ENCODE results near the gene KCNAB3. TPM values are rescaled to one million over a fixed set of nuclear protein-coding genes. Genes with fewer than 3 reads are reported as not detected.

Gene KCNAB3
- total RNA-seq, 8 experiments from 2014 or later = 0.25 to 17.2 (median 1.9) TPM

GRCh38 chr17:7887482-7888183 lies 42.0 kb downstream of the KCNAB3 start:
- Histone ChIP-seq H3K27ac (peak overlapping the region; percentile 84 to 99), H3K4me1 (replicated peaks in 1 of 2) (peaks cover 26 to 31% of the 10 kb centered on the region in 2 donors), H3K4me3 (peak overlapping the region; percentile 51 to 99 (median 93))
- in situ Hi-C loops (cut with MboI; ENCODE audit: low pct_unique_long_range_greater_than_20kb in 2 of 9, low sequenced_read_pairs in 9 of 9, unreplicated experiment in 9 of 9) = no loop called here
- ATAC-seq (replicated peaks in 6 of 8) = peak; percentile 68 to 81 (median 76)
- 0 to 11% (median 0%) methylated on average over 1 to 9 of the region's 35 CpGs; no CpG with 5 or more reads in 2 of the 10 experiments for WGBS, 10 experiments

DNA sequence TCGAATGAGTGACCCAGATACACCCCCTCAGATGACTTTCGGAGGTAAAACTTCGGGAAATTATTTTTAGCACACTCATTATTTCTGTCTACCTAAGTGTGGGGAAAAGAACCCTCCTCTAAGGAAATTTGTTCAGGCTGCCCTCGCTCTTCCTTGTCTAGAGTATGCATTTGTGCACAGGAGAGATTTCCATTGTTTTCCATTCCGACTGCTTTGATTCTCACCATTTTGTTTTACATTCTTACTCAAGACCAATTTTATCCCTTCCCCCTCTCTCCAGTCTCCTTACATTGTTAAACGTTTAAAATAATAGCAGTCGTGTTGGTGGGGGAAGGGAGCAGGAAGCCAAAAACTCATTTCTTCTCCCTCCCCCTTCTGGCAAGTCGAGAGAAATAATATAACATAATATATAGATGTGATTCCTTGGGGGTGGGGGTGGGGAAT lies 42.6 kb downstream of the KCNAB3 start:
- peak overlapping the region; percentile 84 to 99 for H3K27ac ChIP-seq
- WGBS, 10 experiments = 0 to 4% (median 2%) methylated on average over 4 to 8 of the region's 8 CpGs
- H3K4me1 ChIP-seq (replicated peaks in 1 of 2) = peaks cover 26 to 36% of the 10 kb centered on the region in 2 donors
- ATAC-seq (replicated peaks in 6 of 8) = peak in 2 of 8 experiments; percentile 1 to 12
- H3K4me3 ChIP-seq = peak overlapping the region; percentile 51 to 99 (median 93)
- in situ Hi-C loops (cut with MboI; ENCODE audit: low pct_unique_long_range_greater_than_20kb in 2 of 9, low sequenced_read_pairs in 9 of 9, unreplicated experiment in 9 of 9) = no loop called here

DNA sequence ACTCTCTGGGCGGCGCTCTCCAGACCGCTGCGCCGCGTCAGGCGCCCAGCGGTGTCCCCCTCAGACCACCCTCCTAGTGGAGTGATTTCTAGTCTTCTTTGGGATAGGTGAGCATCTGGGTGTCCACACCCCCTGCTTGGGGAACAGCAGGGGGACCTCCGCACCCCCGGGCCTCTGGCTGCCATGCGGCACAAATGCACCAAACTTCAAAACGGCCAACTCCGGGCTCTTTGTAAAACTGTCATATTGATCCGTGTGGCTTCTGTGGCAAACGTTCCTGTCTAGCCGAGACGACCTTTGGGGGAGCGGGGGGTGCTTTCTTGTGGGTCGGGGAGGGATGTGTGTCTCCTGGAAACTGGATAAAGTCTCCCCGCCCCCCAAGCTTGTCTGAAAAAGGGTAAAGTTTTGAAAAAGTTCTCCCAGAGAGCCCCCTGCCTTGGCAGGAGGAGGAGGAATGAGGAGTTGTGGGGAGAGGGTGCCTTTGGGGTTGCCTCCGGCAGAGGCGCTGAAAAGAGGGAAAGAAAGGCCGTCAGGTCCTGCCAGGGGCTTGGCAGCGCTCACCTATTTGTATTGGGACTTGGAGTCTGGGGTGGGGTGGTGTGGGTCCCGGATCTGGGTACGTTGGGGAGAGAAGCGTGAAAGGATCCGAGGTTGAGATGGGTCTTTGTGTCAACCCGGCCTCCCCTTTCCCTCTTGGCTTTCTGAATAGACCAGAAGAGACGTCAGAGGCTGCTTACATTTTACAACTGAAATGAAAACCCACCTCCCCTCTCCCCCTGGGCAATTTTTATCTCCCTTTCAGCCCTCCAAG lies 43.2 kb downstream of the KCNAB3 start:
- 0% methylated on average over 1 to 4 of the region's 30 CpGs; no CpG with 5 or more reads in 5 of the 10 experiments for whole genome bisulfite sequencing, 10 experiments
- in situ Hi-C loops (cut with MboI; ENCODE audit: low pct_unique_long_range_greater_than_20kb in 2 of 9, low sequenced_read_pairs in 9 of 9, unreplicated experiment in 9 of 9) = no loop called here
- peak in 1 of 8 experiments; percentile 2 for ATAC-seq (replicated peaks in 6 of 8)

GRCh38 chr17:7885367-7886226 lies 44.1 kb downstream of the KCNAB3 start:
- H3K27ac ChIP-seq = peak overlapping the region; percentile 84 to 99
- ATAC-seq (replicated peaks in 6 of 8) = peak; percentile 0 to 67 (median 54)
- 0% methylated on average over 1 to 6 of the region's 64 CpGs; no CpG with 5 or more reads in 6 of the 10 experiments for WGBS, 10 experiments

More for the DNA sequence above, 43.2 kb downstream of the KCNAB3 start:
- H3K27ac ChIP-seq = peak overlapping the region; percentile 84 to 99
- H3K4me1 ChIP-seq (replicated peaks in 1 of 2) = peaks cover 26 to 40% of the 10 kb centered on the region in 2 donors
- H3K4me3 ChIP-seq = peak overlapping the region; percentile 51 to 99 (median 93)

DNA sequence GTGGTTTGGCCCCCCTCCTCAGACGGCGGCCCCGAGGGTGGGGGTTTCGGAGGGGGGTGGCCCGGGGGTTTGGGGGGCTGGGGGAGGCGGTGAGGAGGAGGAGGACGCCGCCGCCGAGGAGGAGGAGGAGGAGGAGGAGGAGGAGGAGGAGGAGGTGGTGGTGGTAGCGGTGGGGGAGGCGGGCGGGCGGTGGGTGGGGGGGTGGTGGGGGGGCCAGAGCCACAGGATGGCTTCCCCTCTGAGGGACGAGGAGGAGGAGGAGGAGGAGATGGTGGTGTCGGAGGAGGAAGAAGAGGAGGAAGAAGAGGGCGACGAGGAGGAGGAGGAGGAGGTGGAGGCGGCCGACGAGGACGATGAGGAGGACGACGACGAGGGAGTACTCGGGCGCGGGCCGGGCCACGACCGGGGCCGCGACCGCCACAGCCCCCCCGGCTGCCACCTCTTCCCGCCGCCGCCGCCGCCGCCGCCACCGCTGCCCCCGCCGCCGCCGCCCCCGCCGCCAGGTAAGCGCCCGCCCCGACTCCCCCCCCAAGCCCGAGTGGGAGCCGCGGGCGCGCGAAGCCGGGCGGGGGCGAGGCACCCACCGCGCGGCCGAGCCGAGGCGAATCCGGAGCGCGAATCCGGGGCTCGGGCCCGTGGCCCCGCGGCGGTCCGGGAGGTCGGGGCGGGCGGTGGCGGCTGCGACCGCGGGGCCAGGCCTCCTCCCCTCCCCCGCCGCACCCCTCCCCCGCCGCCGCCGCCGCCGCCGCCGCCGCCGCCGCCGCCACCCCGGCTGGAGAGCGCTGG lies 44.9 kb downstream of the KCNAB3 start:
- ATAC-seq (replicated peaks in 6 of 8) = no peak
- Histone ChIP-seq H3K4me1 (replicated peaks in 1 of 2) (peaks cover 23 to 42% of the 10 kb centered on the region in 2 donors), H3K27ac (peak overlapping the region; percentile 84 to 99), H3K4me3 (peak overlapping the region; percentile 51 to 99 (median 93))
- WGBS, 10 experiments = 0% methylated on average over 1 of the region's 100 CpGs; no CpG with 5 or more reads in 9 of the 10 experiments
- in situ Hi-C loops (cut with MboI; ENCODE audit: low pct_unique_long_range_greater_than_20kb in 2 of 9, low sequenced_read_pairs in 9 of 9, unreplicated experiment in 9 of 9) = no loop called here

More at GRCh38 chr17:7885367-7886226, 44.1 kb downstream of the KCNAB3 start:
- Histone ChIP-seq H3K4me3 (peak overlapping the region; percentile 51 to 99 (median 93)), H3K4me1 (replicated peaks in 1 of 2) (peaks cover 26 to 40% of the 10 kb centered on the region in 2 donors)
- in situ Hi-C loops (cut with MboI; ENCODE audit: low pct_unique_long_range_greater_than_20kb in 2 of 9, low sequenced_read_pairs in 9 of 9, unreplicated experiment in 9 of 9) = no loop called here

DNA sequence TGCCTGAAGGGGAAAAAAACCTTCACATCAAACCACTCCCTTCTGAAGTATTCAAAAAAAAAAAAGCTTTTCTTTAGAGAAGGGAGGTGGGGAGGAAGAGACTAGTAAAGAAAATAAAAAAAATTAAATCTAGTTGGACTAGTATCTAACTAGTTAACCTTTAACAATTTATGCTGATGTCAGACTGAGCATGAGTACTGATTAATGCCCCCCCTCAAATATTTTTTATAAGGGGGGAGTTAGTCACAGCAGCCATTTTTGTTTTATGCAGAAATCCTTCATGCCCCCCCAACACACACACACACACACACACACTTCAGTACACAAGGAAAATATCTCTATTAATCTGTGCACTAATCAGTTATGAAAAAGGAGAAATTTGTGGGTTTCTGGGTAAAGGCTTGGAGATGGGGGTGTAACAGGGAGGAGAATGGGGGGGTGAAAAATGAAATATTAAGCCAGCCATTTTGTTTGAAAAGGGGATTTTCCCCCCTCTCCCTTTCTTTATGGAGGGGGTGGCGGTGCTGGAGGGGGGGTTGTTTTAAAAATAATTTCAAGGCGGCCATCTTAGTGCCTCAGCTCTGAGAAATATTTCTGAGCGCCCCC lies 45.8 kb downstream of the KCNAB3 start:
- Histone ChIP-seq H3K27ac (peak overlapping the region; percentile 84 to 99), H3K4me1 (replicated peaks in 1 of 2) (peaks cover 14 to 41% of the 10 kb centered on the region in 2 donors), H3K4me3 (peak overlapping the region; percentile 51 to 99 (median 93))
- ATAC-seq (replicated peaks in 6 of 8) = no peak
- in situ Hi-C loops (cut with MboI; ENCODE audit: low pct_unique_long_range_greater_than_20kb in 2 of 9, low sequenced_read_pairs in 9 of 9, unreplicated experiment in 9 of 9) = no loop called here
- WGBS, 10 experiments = 0 to 33% (median 33%) methylated on average over 1 of the region's 3 CpGs; no CpG with 5 or more reads in 7 of the 10 experiments

DNA sequence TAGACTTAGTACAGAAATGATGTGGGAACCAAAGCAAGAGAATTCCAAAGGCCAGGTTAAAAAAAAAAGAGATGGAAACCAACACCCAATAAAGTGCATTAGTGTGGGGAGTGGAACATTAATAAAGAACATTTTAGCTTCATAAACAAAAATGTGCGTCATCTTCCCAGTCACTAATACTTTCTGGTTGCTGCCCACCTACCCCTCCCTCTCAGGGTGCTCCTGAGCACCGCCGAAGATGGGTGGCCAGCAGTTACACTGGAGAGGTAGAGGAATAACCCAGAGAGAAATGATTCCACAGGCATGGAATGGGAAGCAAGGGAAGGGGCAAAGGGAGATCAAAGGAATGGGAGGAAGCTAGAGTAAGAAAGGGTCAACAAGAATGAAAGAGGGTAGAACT lies 47.0 kb downstream of the KCNAB3 start:
- Histone ChIP-seq H3K4me1 (replicated peaks in 1 of 2) (peaks cover 5 to 33% of the 10 kb centered on the region in 2 donors), H3K4me3 (no peak overlapping the region), H3K27ac (no peak overlapping the region)
- 43 to 100% (median 84%) methylated on average over 1 to 2 of the region's 3 CpGs; no CpG with 5 or more reads in 1 of the 10 experiments for WGBS, 10 experiments
- no peak for ATAC-seq (replicated peaks in 6 of 8)
- in situ Hi-C loops (cut with MboI; ENCODE audit: low pct_unique_long_range_greater_than_20kb in 2 of 9, low sequenced_read_pairs in 9 of 9, unreplicated experiment in 9 of 9) = no loop called here

DNA sequence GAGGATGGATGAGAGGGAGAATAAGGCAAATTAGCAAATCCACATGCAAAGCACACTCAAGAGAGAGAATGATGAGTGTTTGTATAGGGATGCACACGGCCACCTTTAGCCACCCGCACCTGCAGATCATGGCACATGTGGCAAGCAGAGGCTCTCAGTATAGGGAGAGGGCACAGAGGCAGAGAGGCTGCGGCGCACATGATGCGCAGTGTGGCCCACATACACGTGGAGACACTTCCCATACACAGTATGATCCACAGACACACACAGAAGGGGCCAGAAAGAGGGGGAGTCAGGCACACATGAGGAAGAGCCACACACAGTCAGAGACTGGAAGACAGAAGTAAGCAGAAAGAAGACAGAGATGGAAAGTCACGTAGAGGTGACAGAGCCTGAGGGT lies 47.6 kb downstream of the KCNAB3 start:
- H3K4me3 ChIP-seq = no peak overlapping the region

DNA sequence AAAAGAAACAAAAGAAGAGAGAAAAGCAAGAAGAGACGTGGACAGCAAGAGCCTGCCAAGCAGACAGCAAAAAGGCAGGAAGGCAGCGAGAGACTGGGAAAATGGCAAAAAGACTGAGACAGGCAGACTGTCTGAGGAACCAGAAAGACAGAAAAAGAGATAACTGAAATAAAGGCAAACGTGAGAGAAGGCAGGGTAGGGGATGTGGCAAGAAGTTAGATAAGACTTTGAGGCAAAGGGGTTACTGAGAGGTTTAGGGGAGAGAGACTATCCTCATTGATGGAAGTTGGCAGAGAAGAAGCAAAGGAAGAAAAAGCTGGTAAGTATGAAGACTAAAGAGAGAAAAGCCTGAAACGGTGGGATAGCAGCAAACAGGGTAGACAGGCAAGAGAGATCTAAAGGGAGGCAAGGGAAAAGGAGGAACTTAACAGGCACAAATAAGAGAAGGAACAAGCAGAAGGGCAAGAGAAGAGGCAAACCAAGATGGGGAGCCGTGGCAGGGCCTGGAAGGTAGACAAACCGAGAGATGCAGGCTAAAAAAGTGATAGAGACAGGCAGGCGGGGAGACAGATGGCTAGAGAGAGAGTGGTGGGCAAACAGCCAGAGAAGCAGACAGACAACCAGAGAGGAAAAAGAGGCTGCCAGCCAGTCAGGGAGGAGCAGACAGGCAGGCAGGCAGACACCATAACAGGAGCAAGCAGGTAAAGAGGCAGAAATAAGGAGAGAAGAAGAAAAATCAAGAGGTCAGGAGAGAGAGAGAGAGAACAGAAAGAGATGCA lies 48.2 kb downstream of the KCNAB3 start:
- WGBS, 10 experiments = 50 to 80% (median 69%) methylated on average over 3 to 7 of the region's 7 CpGs
- in situ Hi-C loops (cut with MboI; ENCODE audit: low pct_unique_long_range_greater_than_20kb in 2 of 9, low sequenced_read_pairs in 9 of 9, unreplicated experiment in 9 of 9) = no loop called here
- no peak overlapping the region for H3K4me3 ChIP-seq
- no peak for ATAC-seq (replicated peaks in 6 of 8)
- peaks cover 5 to 33% of the 10 kb centered on the region in 2 donors for H3K4me1 ChIP-seq (replicated peaks in 1 of 2)
- H3K27ac ChIP-seq = no peak overlapping the region

More for the DNA sequence above, 47.6 kb downstream of the KCNAB3 start:
- in situ Hi-C loops (cut with MboI; ENCODE audit: low pct_unique_long_range_greater_than_20kb in 2 of 9, low sequenced_read_pairs in 9 of 9, unreplicated experiment in 9 of 9) = no loop called here
- 65 to 100% (median 80%) methylated on average over 1 to 7 of the region's 7 CpGs; no CpG with 5 or more reads in 1 of the 10 experiments for WGBS, 10 experiments
- Histone ChIP-seq H3K4me1 (replicated peaks in 1 of 2) (peaks cover 5 to 33% of the 10 kb centered on the region in 2 donors), H3K27ac (no peak overlapping the region)
- ATAC-seq (replicated peaks in 6 of 8) = no peak

GRCh38 chr17:7880076-7880868 lies 49.4 kb downstream of the KCNAB3 start:
- in situ Hi-C loops (cut with MboI; ENCODE audit: low pct_unique_long_range_greater_than_20kb in 2 of 9, low sequenced_read_pairs in 9 of 9, unreplicated experiment in 9 of 9) = no loop called here
- WGBS, 10 experiments = 0 to 100% (median 80%) methylated on average over 1 to 3 of the region's 3 CpGs; no CpG with 5 or more reads in 1 of the 10 experiments
- Histone ChIP-seq H3K27ac (no peak overlapping the region), H3K4me1 (replicated peaks in 1 of 2) (peaks cover 5 to 33% of the 10 kb centered on the region in 2 donors), H3K4me3 (no peak overlapping the region)
- no peak for ATAC-seq (replicated peaks in 6 of 8)
